NCI-H1694 (cell line): Measurements from ENCODE around the gene STK39.

Source experiments
- DNase-seq: peaks from one replicate; lab custom pipeline; 2025; lab: John Stamatoyannopoulos, UW

The STK39 gene

DNA sequence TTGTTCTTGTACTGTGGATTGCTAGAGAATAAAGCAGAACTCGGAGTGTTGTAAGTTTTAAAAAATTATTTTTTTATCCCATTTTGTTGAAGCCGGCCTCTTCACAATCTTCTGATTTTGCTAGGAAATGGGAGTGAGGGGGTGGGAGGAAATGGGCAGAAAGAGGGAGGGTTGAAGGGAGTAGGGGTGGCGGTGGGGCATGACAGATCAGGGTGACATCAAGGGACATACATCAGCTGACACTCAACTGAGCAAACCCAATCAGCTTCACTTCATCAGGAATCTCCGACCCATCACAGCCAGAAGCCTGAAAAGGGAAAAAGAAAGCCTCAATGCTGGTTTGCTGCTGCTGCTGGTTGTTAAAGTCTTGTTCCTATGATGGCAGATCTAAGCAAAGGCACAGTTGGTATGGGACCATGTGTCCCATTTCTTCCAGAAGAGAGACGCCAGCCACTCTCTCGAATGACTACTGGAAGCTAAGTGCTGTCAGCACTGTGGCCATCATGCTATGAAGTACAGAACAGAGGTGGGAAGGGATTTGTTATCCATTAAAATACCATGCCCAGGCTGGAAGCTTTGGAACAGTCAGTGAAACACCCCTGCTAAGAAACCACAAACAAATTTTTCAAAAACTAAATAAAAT lies 292.0 kb downstream of the STK39 start:
- no peak for DNase-seq

DNA sequence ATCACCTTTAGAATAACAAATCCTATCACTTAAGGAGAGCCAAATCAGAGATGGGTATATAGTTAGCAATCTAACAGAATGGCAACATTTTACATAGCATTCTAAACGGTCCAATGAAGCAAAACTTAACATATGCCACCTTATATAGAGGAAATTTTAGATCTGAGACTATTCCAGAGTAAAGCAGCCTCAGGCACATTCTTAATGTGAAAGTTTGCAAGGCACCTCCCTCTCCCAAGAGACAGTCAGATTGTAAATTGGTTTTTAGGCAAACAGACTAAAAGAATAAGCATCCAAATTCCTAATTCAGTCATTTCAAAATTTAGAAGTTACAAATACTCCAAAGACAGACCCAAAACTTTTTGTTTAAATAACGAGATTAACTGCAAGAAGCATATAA lies 292.9 kb downstream of the STK39 start:
- no peak for DNase-seq

DNA sequence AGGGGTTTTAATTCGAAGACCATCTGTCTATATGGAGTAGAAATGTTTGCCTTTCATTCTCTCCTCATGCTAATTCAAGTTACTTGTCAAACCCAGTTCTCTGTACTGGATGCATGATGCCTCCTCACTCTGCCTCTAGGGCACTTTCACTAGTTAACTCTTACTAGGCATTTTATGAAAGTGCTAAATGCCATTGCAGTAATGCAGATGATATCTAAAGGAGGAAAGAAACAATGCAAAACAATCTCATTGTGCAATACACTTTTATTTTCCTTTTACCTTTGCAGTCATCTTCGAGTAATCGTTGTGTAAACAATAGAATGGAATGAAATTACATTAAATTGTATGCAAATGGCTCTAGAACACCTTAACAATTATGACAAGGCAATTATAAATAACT lies 293.6 kb downstream of the STK39 start:
- DNase-seq: no peak

DNA sequence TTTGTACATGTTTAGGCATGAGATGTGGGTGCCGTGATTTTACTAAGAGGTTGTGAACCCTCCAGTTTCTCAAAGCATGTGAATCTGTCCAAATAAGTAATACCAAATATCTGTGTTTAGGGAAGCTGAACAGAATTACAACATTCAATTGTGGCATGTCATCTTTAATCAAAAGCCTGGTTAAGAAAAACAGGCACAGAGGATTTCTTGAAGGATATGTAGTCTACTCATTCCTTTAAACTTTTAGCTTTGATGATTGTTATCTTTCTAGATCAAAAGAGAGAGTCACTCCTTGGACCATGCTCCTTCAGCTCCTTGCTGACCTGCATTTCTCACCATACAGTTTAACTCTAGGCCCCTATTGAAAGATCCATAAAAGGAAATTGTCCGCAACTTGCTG lies 296.8 kb downstream of the STK39 start:
- DNase-seq: no peak

DNA sequence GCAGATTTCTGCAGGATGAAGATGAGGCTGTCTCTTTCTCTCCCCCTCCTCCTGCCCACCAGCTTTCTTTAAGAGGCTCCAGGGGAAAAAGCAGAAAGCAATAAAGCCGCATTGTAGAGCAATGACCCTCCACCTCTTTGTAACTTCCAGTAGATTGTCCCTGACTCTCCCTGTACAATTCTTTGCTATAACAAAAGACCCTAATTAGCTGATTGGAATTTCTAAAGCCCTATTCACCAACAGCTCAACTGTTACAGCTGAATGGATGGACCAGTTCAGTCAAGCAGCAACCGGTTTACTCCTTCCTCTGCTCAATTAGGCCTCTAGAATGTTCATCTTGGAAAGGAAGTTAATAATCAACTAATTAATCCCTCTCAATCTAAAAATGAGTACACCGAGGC lies 301.0 kb downstream of the STK39 start:
- DNase-seq: no peak

DNA sequence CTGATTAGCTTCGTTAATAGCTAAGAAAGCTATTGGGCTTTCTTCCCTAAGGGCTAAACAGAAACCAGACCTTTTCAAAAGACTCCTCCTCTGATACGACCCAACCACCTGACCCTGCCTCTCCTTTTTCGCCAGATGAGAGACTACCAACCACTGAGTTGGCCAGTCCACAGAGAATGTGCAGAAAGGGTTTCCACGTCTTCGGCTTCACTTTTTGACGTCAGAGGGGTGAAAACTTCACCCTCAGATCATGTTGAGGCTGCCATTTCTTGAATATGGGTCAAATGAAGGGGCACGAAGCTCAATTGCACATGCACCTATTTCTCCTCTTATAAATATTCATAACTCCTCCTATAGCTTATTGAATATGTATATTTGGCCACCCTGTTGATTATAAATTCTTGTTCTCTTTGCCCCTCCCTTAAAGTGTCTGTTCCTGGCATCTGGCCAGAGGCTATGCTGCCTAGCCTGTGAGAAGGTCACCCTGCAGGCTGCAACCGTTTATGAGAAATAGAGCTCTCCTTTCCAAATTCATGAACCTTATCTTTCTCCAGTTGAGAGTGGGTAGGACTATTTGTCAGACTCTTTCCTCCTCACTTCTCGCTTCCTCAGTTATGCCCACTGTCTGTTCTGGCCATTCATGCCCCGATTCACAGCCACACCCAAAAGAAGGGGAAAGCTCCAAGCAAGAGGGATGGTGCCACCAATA lies 301.6 kb downstream of the STK39 start:
- no peak for DNase-seq

DNA sequence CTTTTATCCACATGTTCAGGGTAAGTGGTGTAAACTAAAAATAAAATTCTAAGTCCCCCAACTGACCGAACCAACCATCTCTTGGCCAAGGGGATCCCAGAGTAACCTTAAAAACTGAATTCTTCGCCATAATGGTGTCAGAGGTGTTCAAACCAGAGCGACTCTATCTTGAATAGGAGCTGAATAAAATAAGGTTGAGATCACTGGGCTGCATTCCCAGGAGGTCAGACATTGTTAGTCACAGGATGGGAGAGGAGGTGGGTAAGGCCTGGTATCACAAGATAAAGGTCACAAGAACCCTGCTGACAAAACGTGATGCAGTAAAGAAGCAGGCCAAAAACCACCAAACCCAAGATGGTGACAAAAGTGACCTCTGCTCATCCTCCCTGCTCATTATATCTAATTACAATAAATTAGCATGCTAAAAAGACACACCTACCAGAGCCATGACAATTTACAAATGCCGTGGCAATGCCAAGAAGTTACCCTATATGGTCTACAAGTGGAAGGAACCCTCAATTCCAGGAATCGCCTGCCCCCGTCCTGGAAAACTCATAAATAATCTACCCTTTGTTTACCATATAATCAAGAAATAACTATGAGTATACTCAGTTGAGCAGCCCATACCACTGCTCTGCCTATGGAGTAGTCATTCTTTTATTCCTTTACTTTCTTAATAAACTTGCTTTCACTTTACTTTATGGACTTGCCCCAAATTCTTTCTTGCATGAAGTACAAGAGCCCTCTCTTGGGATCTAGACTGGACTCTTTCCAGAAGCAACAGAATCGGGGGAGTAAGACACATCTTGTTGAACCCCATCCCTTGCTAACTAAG lies 302.4 kb downstream of the STK39 start:
- no peak for DNase-seq

DNA sequence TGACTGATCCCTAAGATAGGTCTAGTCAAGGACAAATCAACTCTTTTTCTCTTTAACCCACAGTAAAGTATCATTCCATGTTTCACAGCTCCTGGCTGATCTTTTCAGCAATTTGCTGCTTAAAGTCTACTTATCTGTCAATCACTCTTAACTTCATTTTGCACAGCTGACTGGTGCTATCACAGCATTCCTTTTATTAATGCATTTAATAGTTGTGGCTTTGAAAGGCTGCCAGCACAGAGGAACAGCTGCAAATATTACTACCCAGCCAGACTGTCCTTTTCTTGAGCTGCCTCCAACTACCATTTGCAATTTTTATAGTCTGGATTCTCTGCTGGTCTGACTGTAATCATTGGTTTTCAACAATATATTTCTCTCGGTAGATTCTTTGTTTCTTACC lies 303.5 kb downstream of the STK39 start:
- peak; percentile 6 for DNase-seq

DNA sequence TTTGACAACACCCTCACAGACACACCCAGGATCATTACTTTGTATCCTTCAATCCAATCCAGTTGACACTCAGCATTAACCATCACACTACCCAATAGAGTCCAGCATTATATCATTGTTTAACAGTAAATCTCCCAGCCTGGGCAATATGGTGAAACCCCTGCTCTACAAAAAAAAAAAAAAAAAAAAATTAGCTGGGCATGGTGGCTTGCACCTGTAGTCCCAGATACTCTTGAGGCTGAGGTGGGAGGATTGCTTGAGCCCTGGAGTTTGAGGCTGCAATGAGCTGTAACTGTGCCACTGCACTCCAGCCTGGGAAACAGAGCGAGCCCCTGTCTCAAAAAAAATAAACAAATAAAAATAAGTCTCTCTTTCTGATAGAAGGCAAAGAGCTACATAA lies 304.0 kb downstream of the STK39 start:
- no peak for DNase-seq

DNA sequence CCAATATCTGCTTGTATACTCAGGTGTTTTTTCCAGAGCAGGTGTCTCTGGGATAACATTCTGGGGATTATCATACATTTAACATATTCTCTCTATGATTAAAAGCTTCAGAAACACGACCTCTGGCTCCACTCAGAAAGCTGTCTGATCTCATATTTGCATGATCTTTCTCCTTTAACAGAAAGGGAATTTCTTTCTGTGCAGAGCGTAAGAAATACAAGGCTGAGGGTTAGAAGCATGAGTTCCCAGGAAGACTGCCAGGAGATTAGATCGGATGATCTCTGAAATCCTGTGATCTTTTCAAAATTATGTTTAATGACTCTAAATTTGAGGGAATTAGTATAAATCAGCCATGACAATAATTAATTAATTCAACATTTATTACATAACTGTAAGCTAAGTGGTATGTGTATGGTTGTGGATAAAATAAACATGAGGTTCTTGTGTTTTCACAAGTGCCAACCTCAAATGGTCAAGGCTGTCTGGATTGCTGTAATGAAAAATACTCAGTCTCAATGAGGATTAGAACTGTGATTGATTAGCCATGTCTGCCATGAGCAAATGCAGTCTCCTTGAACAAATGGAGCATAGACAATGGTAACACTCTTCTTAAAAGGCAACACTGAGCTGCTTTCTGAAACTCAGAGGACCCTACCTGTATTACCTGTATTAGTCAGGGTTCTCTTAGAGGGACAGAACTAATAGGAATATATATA lies 304.9 kb downstream of the STK39 start:
- no peak for DNase-seq

DNA sequence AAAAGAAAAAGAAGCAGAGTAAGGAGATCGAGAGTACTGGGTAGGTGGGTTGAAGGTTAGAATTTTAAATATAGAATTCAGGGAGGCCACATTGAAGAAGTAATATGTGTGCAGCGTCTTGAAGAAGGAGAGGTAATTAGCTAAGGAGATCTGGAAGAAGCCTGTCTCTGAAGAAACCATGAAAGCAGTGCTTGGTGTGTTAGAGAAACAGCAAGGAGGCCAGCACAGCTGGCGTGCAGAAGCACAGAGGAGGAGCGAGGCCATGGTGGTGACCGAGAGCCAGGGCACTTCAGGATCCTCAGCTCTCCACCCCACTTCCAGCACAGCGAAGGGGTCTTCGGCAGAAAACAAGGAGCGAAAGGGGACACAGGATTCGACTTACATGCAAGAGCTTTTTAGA lies 305.8 kb downstream of the STK39 start:
- no peak for DNase-seq

DNA sequence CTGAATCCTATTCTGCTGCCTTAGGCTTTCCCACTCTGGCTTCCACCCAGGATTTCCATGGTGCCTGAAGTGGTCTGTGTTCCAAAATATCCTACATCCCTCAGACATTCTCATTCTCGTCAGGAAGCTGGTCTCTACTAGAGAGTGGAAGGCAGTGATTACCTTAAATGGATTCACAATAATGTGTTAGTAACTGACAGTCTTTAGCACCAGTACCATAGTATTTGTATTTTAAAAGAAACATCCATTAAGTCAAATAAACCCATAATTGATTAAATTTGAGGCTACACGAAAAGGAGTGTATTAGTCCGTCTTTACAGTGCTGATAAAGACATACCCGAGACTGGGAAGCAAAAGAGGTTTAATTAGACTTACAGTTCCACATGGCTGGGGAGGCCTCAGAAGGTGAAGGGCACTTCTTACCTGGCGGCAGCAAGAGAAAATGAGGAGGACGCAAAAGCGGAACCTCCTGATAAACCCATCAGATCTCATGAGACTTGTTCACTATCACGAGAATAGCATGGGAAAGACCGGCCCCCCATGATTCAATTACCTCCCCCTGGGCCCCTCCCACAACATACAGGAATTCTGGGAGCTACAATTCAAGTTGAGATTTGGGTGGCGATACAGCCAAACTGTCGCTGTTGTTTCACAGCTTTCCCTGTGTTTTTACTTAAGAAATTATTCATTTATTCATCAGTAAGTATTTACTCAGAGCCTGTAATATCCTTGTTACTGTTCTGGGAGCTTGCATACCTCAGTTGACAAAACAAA lies 306.5 kb downstream of the STK39 start:
- DNase-seq: no peak

DNA sequence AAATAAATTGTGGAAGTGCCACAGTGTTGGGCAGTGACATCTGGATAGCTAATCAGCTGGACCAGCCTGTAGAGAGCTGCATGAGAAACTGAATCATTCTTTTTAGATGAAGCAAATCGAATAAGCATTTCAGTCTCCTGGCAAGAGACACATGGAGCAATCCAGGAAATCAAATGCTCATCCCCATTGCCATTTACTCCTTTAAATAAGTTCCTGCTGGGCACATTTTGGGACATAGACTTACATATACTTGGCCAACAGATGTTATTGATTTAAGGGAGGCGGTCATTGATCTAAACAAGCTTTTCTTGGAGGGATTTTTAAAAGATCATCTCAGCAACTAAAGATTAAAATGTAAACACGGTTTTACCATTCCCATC lies 307.1 kb downstream of the STK39 start:
- DNase-seq: no peak

DNA sequence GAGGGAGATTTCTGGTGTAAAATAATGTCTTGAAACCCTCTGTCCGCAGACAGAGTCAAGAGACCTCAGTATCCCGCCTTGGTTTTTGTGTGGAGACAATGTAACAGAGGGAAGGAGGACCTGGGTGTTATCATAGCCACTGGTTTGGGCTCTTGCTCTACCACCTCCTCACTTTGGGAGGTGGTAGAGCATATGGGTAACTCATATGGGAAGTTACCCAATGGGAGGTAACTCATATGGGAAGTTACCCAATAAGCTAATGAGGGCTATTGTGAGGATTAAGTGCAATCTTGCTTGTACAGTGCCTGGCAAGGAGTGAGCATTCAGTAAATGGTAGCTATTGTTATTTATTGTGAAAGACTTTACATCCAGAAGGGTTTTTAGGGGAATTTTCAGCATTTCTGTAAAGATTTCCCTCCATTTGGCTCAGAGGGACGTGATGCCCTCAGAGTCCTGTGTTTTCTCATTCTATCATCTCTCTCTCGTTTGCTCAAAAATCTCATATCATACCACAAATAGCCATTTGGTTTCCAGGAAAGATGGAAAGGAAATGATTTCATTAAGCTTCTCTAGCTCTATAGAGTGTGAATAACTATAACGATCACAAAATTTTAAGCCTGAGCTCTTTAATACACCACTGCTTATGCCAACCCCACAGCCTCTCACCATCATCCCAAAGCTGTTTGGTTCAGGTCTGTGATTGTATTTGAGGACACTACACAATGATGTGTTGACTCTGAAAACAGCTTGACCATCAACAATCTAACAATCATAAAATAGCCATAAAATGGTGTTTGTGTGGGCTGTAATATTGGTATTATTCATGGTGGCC lies 307.7 kb downstream of the STK39 start:
- DNase-seq: no peak

DNA sequence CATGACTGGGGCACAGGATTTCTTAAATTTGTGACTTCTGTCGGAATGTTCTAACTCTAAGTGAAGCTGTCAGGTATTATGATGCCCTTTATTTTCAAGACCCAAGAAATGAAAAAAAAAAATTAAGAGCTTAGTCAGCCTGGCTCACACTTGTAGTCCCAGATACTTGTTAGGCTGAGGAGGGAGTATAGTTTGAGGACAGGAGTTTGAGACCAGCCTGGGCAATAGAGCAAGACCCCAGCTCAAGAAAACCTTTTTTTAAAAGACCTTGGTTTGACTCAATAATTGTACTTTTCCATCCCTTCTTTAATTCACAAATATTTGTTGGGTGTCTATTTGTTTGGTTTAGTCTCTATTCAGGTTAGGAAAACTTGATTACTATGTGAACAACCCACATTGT lies 310.0 kb downstream of the STK39 start:
- no peak for DNase-seq

DNA sequence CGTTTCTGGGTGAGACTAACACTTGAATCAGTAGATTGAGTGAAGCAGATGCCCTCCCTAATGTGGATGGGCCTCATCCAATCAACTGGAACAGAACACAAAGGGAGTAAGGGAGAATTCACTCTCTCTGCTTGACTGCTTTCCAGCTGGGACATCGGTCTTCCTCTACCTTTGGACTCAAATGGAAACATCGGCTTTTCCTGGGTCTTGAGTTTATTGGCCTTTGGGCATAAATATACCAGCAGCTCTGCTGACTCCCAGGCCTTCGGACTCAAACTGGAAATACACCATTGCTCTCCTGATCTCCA lies 311.6 kb downstream of the STK39 start:
- peak; percentile 4 for DNase-seq

DNA sequence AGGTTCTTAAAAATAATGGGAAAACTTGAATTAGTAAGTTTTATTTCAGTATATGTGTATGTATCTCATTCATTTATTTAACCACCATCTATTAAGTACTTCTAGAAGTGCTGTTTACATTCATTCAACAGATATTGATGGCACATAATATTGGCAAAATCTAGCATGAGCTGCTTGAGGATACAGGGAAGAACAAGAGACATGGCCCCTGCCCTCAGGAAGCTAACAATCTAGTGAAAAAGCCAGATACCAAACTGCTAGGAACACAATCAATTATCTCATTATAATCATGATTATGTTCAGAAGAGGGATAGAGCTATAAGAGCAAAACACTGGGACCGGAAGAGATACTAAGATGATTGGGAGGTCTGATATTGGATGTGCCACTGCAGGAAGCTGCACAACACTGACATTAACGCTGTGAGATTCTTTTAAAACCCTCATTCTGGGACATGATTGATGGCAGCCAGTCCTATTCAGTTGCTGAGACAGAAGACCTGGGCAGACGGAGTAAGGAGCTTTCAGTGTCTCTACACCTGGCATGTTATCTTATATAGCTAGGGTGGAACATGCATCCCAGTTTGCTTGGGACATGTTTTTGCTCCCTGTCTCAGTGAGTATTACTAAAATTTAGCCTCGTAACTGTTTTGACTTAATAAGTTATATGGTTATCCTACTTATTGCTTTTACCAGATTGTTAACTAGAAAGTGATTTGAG lies 314.1 kb downstream of the STK39 start:
- no peak for DNase-seq

DNA sequence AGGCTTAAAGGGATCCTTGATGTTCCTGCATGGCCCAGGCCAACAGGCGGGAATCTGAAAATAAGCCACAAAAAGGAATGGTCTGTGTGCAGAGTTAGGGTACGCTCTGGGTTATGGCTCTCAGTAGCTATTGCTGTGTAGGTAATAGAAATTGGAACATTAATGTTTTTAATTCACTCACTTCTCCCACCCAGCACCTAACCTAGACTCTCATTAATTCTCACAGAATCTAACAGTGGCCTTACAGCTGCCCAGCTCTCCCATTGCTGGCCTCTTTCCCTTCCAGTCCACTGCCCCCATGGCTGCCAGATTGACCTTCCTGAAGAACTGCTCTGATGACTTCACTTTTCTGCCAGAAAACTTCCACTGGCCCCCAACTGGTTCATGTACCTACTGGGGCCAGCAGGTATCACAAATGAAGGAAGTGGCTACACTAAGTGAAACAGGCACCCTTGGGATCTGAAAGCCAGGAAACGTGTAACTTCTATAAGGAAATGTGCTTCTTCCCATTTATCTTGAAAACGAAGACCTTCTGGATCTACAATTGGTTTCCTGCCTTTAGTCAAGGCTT lies 315.2 kb downstream of the STK39 start:
- no peak for DNase-seq

DNA sequence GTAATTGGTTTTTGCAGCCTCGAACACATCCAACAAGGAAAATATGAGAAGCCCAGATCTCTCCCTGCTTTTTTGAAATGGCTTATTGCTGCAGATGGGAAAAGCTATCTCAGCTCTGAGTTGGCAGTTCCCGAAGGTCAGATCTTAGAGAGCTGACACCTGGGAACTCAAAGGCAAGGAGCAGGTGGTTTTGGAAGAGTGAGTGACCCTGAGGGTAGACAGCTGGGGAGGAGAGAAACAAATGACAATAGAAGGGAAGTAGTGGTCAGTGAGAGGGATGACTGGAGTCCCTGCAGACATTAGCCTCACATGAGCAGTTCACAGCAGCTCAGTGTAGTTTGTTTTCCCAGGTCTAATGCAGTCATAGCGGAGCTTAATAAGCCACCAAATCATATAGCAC lies 317.9 kb downstream of the STK39 start:
- no peak for DNase-seq

DNA sequence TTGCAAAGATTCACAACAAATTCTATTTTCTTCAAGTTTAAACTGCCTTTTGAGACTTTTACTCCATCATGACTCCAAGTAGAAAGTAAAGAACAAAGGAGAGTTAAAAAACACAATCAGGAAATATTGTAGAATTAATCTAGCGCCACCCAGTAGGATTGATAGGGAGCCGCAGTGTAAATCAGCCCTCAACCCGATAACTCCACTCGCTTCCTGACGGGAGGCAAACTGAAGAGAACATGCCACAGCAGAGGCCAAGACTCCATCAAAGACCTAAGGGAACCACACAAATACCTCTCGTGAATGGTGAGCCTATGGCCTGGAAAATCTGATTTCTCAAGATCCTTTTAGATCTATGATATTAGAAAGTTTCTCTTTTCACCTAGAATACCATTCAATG lies 319.0 kb downstream of the STK39 start:
- no peak for DNase-seq
